Natural killer cell treated with Interleukin-12 subunit alpha and Interleukin-12 subunit beta and Interleukin-15 and Interleukin-18, amount 100 ng/mL, for 72 hours (primary cell): ENCODE measurements around the gene ASB6. TPM values are rescaled to one million over a fixed set of nuclear protein-coding genes. Genes with fewer than 3 reads are reported as not detected.
A peak's percentile ranks its signal among the peaks of the same experiment; 100 is the strongest.
"Not testable (repeated sequence)": the region's sequence is repeated elsewhere in the genome, so short reads cannot be mapped to it uniquely, and the experiment has no call there.

Source experiments
- ATAC-seq, 2 donors: fragments of 150-1000 bp; cut with Tn5 transposase in 1 of 2; sonication (Bioruptor Pico), chemical (Tn5 transposase) in 1 of 2; 2 replicates each; pipeline ENCODE4 v1.10.0; 2021
- DNase-seq: peaks from one replicate; pipeline ENCODE4 v3.0.0; 2022; ENCODE audit warnings: low spot score
- H3K27ac Mint-ChIP-seq, 2 donors: 1 replicate in 1 of 2; 2 replicates in 1 of 2; pipeline ENCODE4 v1.8.0; 2022; ENCODE audit warnings: mixed read lengths in 2 of 2, mild to moderate bottlenecking in 1 of 2, moderate library complexity in 1 of 2
- H3K27me3 Mint-ChIP-seq, 2 donors: 1 replicate in 1 of 2; 2 replicates in 1 of 2; pipeline ENCODE4 v1.8.0; 2022; ENCODE audit warnings: mixed read lengths in 2 of 2
- H3K36me3 Mint-ChIP-seq: one replicate; pipeline ENCODE4 v1.8.0; 2022; ENCODE audit warnings: mixed read lengths
- H3K4me1 Mint-ChIP-seq, 2 donors: 1 replicate in 1 of 2; 2 replicates in 1 of 2; pipeline ENCODE4 v1.8.0; 2022; ENCODE audit warnings: low read depth in 2 of 2, mixed read lengths in 2 of 2, mild to moderate bottlenecking in 1 of 2
- H3K4me3 Mint-ChIP-seq: one replicate; pipeline ENCODE4 v1.8.0; 2022; ENCODE audit warnings: mixed read lengths
- H3K9me3 Mint-ChIP-seq: 2 replicates; pipeline ENCODE4 v1.8.0; 2022; ENCODE audit warnings: mixed read lengths
- total RNA-seq, 2 donors: library from RNA; stranded (reverse); gene quantifications; one replicate each; pipeline ENCODE4 v1.2.3, GENCODE V29; 2022

ASB6 gene
- total RNA-seq, 2 donors from 2014 or later, result 31.0 to 42.5 TPM

DNA sequence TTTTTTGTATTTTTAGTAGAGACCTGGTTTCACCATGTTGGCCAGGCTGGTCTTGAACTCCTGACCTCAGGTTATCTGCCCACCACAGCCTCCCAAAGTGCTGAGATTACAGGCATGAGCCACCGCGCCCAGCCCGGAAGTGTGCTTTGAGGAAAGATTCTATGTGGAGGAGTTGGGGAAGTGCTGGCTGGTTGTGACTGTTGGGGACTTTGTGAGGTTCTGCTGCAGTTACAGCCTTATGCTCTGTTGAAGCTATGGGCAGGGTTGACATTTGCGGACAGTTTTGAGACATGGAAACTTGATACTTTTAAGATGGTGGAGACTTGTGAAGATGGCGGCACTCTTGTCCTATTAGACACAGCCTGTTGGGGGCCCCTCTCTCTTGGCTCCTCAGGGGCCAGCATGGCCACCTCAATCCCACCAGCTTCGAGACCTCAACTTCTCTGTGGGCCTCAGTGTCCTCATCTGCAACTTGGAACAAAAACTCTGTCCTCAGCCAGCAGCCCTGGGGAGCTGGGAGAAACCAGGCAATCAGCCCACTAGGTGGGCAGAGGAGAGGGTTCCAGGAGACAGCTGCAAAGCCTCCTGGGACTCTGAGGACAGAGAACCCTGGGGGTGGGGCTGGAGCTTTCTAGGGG, 45.9 kb downstream of the ASB6 start:
- ATAC-seq (no peak), DNase-seq (no peak)
- Mint-ChIP-seq H3K4me1 (peaks cover 13 to 15% of the 10 kb centered on the region in 2 donors), H3K9me3 (no peaks in the 10 kb centered on the region), H3K4me3 (no peak overlapping the region), H3K27me3 (peaks cover 24 to 31% of the 10 kb centered on the region in 2 donors), H3K36me3 (no peaks in the 10 kb centered on the region), H3K27ac (no peak overlapping the region)

DNA sequence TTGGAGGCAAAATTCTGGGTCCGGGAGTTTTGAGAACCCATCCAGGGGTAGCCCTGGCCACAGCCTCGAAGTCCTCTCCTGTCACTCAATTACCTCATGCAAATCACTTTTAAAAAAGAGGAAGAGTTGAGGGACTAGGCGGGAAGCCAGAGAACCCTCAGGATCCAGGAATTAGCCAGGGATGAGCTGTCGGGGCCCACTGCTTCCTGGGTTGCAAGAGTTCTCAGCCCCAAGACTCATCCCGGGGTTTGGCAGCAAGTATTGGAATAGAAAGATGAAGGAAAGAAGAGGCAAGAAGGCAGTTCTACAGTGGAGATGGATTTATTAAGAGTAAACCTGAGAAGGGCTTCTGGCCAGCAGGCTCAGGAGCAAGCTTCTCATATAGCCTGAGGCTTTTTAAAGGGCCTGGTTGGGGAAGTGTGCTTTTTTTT, 46.6 kb downstream of the ASB6 start:
- Mint-ChIP-seq H3K36me3 (no peaks in the 10 kb centered on the region), H3K4me1 (peaks cover 13% of the 10 kb centered on the region in 2 donors), H3K9me3 (no peaks in the 10 kb centered on the region), H3K27me3 (peaks cover 27 to 31% of the 10 kb centered on the region in 2 donors), H3K4me3 (no peak overlapping the region), H3K27ac (no peak overlapping the region)
- ATAC-seq, result no peak
- no peak for DNase-seq

DNA sequence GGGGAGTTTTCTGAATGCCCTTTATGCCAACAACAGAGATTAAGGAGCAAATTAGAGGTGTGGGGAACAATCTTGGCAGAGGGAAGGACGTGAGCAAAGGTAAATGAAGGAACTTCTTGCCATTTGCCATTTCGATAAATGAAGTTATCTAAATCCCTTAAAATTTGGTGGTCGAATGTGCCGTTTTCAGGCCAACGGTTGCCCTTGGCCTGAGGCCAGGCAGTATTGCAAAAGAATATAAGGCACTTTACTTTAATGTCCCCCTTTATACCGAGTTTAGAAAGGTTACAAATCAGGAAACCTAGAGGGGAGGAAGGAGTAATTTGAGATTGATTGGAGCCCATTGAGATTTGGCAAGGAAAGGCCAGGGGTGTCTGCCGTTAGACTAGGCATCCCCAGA, 47.3 kb downstream of the ASB6 start:
- Mint-ChIP-seq H3K4me3 (no peak overlapping the region), H3K9me3 (no peaks in the 10 kb centered on the region), H3K27ac (no peak overlapping the region), H3K4me1 (peaks cover 13% of the 10 kb centered on the region in 2 donors), H3K27me3 (peaks cover 31% of the 10 kb centered on the region in 2 donors), H3K36me3 (no peaks in the 10 kb centered on the region)
- no peak for DNase-seq
- ATAC-seq, result no peak

DNA sequence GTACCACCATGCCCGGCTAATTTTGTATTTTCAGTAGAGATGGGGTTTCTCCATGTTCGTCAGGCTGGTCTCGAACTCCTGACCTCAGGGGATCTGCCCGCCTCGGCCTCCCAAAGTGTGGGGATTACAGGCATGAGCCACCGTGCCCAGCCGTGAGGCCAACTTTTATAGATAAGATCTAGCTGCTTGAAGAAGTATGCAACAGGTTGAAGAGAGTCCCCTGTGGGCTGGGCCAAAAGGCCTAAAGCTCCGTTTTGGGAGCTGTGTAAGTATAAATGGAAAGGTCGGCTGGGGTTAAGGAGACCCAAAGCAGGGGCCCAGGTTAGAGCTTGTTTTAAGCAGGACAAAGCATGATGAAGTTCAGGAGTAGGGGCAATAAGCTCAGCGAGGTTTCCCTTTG, 49.2 kb downstream of the ASB6 start:
- DNase-seq, H3K4me3 Mint-ChIP-seq, H3K9me3 Mint-ChIP-seq, H3K27ac Mint-ChIP-seq, H3K4me1 Mint-ChIP-seq, H3K36me3 Mint-ChIP-seq, ATAC-seq: not testable (repeated sequence)
- peaks cover 26 to 35% of the 10 kb centered on the region in 2 donors for H3K27me3 Mint-ChIP-seq

DNA sequence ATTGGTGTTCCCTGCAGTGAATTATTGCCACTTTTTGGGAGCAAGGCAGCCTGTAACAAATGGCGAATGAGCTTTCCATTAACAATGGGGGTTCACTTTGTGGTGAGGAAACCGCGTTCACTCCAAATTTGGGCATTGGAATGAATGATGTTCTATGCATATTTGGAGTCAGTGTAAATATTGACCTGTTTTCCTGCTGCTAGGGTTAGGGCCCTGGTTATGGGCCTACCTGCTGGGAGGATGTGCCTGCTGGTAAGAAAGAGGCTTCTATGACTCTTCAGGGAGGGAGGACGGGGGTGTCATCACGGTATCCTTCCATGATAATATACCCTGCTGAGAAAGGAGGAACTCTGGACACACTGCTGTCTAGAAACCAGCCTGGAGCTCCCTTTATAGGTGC, 50.0 kb downstream of the ASB6 start:
- Mint-ChIP-seq H3K4me3 (no peak overlapping the region), H3K27me3 (peaks cover 26 to 35% of the 10 kb centered on the region in 2 donors), H3K27ac (no peak overlapping the region), H3K4me1 (peaks cover 4 to 6% of the 10 kb centered on the region in 2 donors), H3K9me3 (no peaks in the 10 kb centered on the region), H3K36me3 (no peaks in the 10 kb centered on the region)
- no peak for ATAC-seq
- DNase-seq, result no peak

DNA sequence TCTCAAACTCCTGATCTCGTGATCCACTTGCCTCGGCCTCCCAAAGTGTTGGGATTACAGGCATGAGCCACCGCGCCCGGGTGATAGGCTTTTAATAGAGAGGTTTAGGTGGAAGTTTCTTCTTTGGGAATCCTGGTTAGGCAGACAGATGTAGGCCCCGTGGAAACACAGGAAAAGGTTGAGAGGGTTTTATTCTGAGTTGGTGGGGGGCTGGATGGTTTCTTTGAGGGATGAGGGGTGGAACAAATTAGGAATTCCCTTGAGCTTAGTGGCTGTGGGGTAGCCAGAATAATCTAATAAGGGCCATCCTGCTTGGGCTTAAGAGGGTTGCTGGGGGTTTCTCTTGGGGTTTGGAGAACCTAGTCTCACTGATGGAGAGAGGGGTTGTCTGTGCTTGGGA, 51.5 kb downstream of the ASB6 start:
- Mint-ChIP-seq H3K27ac (no peak overlapping the region), H3K36me3 (no peaks in the 10 kb centered on the region), H3K4me1 (peaks cover 2 to 4% of the 10 kb centered on the region in 2 donors), H3K4me3 (no peak overlapping the region), H3K9me3 (no peaks in the 10 kb centered on the region), H3K27me3 (peaks cover 25 to 26% of the 10 kb centered on the region in 2 donors)
- DNase-seq, result no peak
- ATAC-seq, result no peak

DNA sequence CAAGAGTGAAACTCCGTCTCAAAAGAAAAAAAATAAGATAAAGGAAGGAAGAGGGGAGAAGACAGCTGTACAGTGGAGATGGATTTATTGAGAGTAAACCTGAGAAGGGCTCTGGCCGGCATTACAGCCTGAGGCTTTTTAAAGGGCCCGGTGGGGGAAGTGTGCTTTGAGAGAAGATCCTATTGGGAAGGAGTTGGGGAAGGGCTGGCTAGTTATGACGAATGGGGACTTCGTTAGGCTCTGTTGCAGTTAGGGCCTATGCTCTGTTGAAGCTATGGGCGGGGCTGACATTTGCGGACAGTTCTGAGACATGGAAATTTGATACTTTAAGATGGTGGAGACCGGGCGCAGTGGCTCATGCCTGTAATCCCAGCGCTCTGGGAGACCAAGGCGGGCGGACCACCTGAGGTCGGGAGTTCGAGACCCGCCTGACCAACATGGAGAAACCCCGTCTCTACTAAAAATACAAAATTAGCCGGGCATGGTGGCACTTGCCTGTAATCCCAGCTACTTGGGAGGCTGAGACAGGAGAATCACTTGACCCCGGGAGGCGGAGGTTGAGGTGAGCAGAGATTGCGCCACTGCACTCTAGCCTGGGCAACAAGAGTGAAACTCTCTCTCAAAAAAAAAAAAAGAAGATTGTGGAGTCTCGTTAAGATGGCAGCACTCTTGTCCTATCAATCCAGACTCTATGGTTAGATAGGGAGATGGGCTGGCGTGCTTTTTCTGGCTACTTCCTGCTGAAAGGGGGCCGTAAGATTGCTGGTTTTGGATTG, 54.3 kb downstream of the ASB6 start:
- DNase-seq, result no peak
- Mint-ChIP-seq H3K27ac (no peak overlapping the region), H3K4me3 (no peak overlapping the region), H3K4me1 (peaks cover 8 to 11% of the 10 kb centered on the region in 2 donors), H3K9me3 (no peaks in the 10 kb centered on the region), H3K36me3 (no peaks in the 10 kb centered on the region), H3K27me3 (peaks cover 9 to 10% of the 10 kb centered on the region in 2 donors)
- no peak for ATAC-seq

DNA sequence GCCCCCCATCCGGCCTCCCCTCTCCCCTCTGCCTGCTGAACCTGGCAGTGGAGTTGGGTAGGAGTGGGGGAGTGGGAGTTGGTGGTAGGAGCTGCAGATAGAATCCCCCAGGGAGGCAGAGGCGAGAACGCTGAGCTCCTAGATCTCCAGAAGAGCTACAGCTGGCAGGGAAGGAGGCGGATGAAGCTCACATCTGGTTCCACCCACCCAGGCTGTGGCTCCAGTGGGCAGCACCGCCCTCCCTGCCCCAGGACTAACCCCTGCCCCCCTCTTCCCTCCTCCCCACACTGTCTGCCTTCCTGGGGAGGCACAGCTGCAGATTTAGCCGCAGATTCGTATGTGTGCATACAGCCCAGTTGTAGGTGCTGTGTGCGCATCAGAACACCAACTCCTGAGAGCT, 55.3 kb downstream of the ASB6 start:
- ATAC-seq (no peak), DNase-seq (no peak)
- peaks cover 8 to 11% of the 10 kb centered on the region in 2 donors for H3K4me1 Mint-ChIP-seq
- H3K9me3 Mint-ChIP-seq, result no peaks in the 10 kb centered on the region
- H3K36me3 Mint-ChIP-seq, result no peaks in the 10 kb centered on the region
- H3K27me3 Mint-ChIP-seq, result peaks cover 9 to 10% of the 10 kb centered on the region in 2 donors
- no peak overlapping the region for H3K27ac Mint-ChIP-seq
- no peak overlapping the region for H3K4me3 Mint-ChIP-seq

DNA sequence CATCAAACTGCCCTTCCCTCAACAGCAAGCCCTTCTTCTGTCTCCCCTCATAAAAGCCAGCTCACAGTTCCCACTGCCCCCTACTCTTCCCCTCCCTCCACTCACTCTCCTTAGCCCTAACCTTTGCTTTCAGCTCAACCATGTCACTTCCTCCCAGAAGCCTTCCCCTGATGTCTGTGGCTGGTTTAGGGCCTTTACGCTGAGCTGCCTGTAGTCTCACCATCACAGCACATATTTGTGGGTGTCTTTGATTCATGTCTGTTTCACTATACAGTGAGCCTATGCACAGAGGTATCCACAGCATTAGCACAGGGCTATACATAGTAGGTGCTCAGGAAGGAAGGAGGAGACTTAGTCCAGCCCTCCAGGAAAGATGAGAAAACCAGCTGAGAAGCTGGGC, 55.7 kb downstream of the ASB6 start:
- DNase-seq (no peak), ATAC-seq (no peak)
- no peaks in the 10 kb centered on the region for H3K36me3 Mint-ChIP-seq
- no peak overlapping the region for H3K27ac Mint-ChIP-seq
- peaks cover 9 to 10% of the 10 kb centered on the region in 2 donors for H3K27me3 Mint-ChIP-seq
- no peaks in the 10 kb centered on the region for H3K9me3 Mint-ChIP-seq
- no peak overlapping the region for H3K4me3 Mint-ChIP-seq
- peaks cover 8 to 11% of the 10 kb centered on the region in 2 donors for H3K4me1 Mint-ChIP-seq

DNA sequence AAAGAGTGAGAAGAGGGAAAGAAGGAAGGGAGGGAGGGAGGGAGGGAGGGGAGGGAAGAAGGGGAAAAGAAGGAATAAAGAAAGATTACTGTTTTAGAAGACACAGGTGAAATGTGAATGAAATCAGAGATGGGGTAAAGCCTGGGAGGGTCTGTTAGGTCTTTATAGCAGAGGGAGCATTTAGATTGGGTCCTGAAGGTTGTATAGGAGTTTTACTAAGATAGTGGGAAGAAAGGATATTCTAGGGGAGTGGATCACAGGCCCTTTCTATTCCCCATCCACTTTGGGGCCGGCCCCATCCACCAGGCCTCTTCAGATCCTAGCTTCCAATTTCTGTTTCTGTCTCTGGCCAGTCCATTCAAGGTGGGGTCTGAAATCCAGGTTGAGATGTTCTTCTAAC, 56.6 kb downstream of the ASB6 start:
- H3K4me3 Mint-ChIP-seq, result no peak overlapping the region
- no peaks in the 10 kb centered on the region for H3K36me3 Mint-ChIP-seq
- H3K27me3 Mint-ChIP-seq, result peaks cover 4 to 10% of the 10 kb centered on the region in 2 donors
- H3K9me3 Mint-ChIP-seq, result no peaks in the 10 kb centered on the region
- peak overlapping the region in 1 of 2 donors; percentile 95 for H3K27ac Mint-ChIP-seq
- no peak for DNase-seq
- ATAC-seq, result no peak
- peaks cover 8 to 13% of the 10 kb centered on the region in 2 donors for H3K4me1 Mint-ChIP-seq

Other genes starting within 250 kb of the ASB6 start
- gene C9orf50, start 21.1 kb downstream of the ASB6 start, total RNA-seq, result not detected
- gene NTMT1, start 16.0 kb downstream of the ASB6 start, total RNA-seq, result 10 to 100 TPM; 28.9 to 63.1 TPM
- gene PRRX2, start 23.5 kb upstream of the ASB6 start, total RNA-seq, result not detected
- not detected for gene PTGES, start 110.9 kb upstream of the ASB6 start, total RNA-seq
- 10 to 100 TPM; 23.0 to 24.5 TPM for gene TOR1B, start 161.0 kb upstream of the ASB6 start, total RNA-seq
- gene TOR1A, start 182.0 kb upstream of the ASB6 start, total RNA-seq, result 10 to 100 TPM; 53.5 to 54.7 TPM
- gene C9orf78, start 193.1 kb upstream of the ASB6 start, total RNA-seq, result 10 to 100 TPM; 39.8 to 65.3 TPM
- 10 to 100 TPM; 34.7 to 44.3 TPM for gene USP20, start 193.3 kb upstream of the ASB6 start, total RNA-seq